Neural progenitor cell (in vitro differentiated cells): ENCODE measurements around the gene GMDS.

Source experiments
- EZH2 ChIP-seq: fragments of 200-600 bp; sonication (generic); IDR thresholded peaks from 2 replicates; pipeline ENCODE4 v1.6.1; 2017; ENCODE audit warnings: antibody characterized with exemption, mild to moderate bottlenecking, moderate library complexity
- TF ChIP-seq, protein P1 (sequence below): fragments of 200-600 bp; sonication (generic); IDR thresholded peaks from 2 replicates; pipeline ENCODE4 v1.5.1; 2017; ENCODE audit warnings: antibody characterized with exemption, mild to moderate bottlenecking

DNA sequence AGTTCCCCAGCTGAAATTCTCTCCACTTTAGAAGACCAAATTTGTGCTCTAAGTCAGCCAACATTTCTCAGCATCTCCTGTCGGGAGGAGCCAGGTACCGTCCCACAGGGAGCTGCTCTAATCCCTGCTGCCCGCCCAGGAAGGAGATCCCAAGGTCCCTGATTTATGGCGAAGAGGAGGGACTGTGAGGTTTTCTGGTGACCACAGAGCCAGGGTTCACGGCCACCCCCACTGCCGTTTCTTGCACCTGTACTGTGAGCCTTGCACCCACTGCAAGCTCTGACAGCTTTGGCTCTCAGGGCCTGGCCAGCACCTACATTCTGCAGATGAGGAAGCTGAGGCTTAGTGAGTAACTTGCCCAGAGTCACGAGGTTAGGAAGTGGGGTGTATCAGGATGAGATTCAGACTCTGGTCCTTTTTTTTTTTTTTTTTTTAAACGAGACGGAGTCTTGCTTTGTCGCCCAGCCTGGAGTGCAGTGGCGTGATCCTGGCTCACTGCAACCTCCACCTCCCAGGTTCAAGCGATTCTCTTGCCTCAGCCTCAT, 600.8 kb downstream of the GMDS start:
- TF ChIP-seq, protein P1, sequence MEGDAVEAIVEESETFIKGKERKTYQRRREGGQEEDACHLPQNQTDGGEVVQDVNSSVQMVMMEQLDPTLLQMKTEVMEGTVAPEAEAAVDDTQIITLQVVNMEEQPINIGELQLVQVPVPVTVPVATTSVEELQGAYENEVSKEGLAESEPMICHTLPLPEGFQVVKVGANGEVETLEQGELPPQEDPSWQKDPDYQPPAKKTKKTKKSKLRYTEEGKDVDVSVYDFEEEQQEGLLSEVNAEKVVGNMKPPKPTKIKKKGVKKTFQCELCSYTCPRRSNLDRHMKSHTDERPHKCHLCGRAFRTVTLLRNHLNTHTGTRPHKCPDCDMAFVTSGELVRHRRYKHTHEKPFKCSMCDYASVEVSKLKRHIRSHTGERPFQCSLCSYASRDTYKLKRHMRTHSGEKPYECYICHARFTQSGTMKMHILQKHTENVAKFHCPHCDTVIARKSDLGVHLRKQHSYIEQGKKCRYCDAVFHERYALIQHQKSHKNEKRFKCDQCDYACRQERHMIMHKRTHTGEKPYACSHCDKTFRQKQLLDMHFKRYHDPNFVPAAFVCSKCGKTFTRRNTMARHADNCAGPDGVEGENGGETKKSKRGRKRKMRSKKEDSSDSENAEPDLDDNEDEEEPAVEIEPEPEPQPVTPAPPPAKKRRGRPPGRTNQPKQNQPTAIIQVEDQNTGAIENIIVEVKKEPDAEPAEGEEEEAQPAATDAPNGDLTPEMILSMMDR: no peak
- TF ChIP-seq EZH2: no peak
